ENCODE measurements around the gene RHOV.

Gene RHOV

DNA sequence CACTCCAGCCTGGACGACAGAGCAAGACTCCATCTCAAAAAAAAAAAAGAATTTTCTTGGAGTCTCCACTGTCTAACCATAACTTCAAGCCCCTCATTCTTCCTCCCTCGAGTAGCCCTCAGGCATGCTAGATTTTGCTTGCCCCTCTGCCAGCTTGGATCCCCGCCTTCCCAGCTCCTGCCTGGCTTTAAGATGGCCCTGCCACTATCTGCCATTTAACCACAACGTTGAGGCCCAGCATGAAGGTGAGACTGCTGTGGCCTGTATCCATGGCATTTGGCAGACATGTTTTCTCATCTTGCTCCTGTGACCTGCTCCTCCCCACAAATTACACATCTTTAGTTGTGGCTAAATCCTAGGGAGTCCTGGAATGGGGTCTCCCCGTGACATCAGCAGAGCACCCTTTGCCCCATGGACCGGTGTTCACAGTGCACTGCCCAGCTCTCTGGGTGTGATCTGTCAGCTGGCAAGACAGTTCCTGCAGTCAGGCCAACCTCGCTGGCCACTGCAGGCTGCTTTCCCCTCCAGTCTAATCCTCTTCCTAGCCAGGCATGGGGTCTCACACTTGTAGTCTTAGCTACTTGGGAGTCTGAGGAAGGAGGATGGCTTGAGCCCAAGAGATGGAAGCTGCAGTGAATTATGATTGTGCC, 30.6 kb upstream of the RHOV start:
- DNase-seq (ENCODE audit: low read depth): no peak

GRCh38 chr15:40902605-40903561, 28.8 kb upstream of the RHOV start:
- peak; percentile 85 for DNase-seq (ENCODE audit: low read depth)

DNA sequence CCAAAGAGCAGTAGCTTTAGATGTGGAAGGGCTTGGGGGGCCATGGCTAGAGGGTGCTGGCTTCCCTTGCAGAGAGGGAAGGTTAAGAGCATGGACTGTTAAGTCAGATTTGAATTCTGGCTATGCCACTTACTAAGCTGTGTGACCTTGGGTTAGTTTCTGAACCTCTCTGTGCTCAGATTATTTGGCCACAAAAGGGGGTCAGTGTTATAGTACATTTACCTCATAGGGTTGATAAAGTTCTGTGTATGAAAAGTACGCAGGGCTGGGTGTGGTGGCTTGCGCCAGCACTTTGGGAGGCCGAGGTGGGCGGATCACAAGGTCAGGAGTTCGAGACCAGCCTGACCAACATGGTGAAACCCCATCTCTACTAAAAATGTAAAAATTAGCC, 27.0 kb upstream of the RHOV start:
- DNase-seq (ENCODE audit: low read depth): no peak

DNA sequence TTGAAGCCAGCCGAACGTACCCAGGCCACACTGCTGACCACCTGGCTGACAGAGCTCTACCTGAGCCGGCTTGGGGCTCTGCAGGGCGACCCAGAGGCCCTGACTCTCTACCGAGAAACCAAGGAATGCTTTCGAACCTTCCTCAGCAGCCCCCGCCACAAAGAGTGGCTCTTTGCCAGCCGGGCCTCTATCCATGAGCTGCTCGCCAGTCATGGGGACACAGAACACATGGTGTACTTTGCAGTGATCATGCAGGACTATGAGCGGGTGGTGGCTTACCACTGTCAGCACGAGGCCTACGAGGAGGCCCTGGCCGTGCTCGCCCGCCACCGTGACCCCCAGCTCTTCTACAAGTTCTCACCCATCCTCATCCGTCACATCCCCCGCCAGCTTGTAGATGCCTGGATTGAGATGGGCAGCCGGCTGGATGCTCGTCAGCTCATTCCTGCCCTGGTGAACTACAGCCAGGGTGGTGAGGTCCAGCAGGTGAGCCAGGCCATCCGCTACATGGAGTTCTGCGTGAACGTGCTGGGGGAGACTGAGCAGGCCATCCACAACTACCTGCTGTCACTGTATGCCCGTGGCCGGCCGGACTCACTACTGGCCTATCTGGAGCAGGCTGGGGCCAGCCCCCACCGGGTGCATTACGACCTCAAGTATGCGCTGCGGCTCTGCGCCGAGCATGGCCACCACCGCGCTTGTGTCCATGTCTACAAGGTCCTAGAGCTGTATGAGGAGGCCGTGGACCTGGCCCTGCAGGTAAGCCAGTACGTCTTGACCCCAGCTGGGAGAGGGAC, 26.4 kb upstream of the RHOV start:
- no peak for DNase-seq (ENCODE audit: low read depth)

GRCh38 chr15:40899536-40900207, 25.6 kb upstream of the RHOV start:
- DNase-seq (ENCODE audit: low read depth): no peak

GRCh38 chr15:40894681-40895448, 20.8 kb upstream of the RHOV start:
- DNase-seq (ENCODE audit: low read depth): peak; percentile 72

DNA sequence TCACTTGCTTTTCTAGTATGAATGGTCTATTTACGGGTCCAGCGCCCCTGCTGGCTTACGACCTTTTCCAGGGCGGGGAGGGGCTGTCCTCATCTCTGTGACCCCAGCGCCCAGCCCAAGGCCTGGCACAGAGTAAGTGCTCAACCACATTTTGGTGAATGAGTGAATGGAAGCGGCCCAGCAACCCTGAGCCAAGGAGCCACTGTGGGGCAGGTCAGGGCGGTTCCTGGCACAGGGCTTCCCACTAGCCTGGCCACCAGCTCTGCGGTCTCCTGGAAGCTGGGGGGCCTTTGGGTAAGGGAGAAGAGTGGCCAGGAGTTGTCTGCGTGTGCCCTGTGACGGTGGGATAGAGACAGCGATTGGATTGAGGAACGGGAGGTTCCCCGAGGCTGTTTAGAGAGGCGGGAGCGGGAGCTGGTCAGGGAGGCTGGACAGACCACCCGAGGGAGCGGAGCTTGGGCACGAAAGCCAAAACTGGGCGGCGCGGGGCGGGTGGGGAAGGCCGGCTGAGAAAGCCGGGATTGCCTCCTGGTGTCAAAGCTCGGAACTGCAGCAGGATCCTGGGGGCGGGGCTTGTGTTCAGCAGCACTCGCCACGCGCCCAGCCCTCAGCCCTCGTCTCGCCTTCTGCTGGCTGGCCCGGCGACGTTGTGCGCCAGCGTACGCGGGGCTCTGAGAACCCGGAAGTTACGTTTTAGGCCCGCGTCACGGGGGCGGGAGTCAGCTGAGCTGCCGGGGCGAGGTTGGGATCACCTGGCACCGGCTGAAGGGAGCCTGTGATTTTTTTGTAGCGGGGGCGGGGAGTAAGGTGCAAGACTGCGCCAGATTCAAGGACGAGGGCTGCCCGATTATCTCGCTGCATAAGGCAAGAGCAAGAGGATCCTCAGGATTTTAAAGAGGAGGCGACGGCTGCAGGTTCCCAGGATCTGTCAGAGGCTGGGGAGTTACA, 20.0 kb upstream of the RHOV start, which contains the start of gene VPS18:
TSS of gene VPS18 (plus strand) at position 718 of the 948 bp plus-strand sequence. CDS start 319 bp downstream, outside the sequence.
- DNase-seq (ENCODE audit: low read depth): peak; percentile 94

DNA sequence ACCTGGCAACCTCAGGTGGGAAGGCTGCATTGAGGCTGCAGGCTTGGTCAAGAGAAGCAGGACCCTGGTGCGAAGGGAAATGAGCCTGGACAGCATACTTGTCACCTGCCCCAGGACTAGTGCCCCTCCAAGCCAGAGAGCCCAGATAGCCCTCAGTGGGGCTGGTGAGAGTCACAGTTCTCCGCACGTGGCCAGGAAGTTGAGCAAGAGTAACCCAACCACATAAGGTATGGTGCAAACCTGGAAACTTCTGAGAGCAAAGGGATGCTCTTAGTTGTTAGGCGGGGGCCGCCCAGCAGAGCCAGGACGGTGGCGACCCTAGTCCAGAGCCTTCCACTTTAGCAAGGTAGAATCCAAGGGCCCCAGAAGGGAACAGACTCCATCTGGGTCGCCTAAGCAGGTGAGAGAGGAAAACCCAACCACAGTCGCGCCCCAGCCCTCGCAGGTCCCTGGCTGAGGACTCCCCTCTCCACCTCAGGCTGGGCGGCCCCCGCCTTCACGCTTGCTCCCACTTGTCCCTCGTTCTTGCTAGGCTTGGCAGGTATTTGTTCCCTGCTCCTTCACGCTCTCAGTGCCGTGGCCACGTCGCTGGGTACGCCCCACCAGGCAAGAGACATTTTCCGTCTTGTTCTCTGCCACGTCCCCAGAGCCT, 19.1 kb upstream of the RHOV start:
- DNase-seq (ENCODE audit: low read depth): no peak

GRCh38 chr15:40892447-40893012, 18.5 kb upstream of the RHOV start:
- DNase-seq (ENCODE audit: low read depth): no peak

DNA sequence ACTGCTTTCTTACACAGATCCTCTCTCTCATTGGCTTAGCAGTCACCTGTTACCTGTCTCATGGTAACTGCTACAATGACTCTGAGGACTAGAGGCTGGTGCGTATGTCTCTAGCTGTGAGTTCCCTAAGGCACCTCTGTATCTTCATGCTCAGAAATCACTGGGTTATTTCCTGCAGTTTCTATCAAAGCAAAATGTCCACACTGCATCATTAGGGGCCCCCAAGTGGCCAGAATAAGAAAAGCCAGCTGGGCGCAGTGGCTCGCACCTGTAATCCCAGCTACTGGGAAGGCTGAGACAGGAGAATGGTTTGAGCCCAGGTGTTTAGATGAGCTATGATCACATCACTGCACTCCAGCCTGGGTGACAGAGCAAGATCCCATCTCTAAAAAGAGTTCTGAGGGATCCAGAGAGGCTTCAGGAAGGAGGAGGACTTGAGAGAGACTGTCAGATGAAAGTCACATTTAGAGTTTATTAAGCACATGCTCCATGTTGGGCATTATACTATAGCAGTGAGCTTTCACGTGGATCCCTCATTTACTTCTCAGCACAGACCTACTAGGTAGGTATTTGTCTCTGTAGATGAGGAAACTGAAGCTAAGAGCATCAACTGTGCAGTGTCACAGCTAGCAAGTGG, 17.9 kb upstream of the RHOV start:
- DNase-seq (ENCODE audit: low read depth): peak; percentile 43

DNA sequence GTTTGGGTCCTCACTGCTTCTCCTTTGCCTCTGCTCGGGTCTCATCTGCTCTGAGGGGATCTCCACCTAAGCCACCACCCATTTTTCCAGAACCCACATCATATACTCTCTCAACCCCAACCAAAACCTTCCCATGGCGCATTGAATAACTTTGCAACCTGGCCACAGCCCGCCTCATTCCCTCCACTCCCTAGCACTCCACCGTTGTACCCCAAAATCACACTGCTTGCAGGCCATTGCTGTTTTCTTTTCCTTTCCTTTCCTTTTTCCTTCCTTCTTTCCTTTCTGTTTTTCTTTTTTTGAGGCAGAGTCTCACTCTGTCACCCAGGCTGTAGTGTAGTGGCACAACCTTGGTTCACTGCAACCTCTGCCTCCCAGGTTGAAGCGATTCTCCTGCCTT, 17.1 kb upstream of the RHOV start:
- DNase-seq (ENCODE audit: low read depth): no peak

- no peak for DNase-seq (ENCODE audit: low read depth)
These were observed 15.1 kb upstream of the RHOV start for GRCh38 chr15:40889112-40889511.

DNA sequence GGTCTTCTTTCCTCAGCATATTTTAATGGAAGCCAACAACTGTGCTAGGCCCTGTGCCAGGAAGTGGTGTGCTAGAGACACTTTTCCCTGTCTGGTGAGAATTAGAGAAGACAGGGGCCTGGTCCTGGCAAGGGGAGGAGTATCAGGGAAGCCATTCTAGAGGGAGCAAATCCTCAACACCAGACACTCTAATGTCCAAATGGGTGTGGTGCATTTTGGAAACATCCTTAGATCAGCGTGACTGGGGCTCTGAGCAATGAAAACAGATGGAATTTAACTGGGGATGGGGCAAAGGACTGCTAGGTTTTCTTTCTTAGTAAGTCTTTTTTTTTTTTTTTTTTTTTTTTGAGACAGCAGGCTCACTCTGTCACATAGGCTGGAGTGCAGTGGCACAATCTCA, 12.6 kb upstream of the RHOV start:
- DNase-seq (ENCODE audit: low read depth): no peak

GRCh38 chr15:40881351-40881750, 7.3 kb upstream of the RHOV start:
- DNase-seq (ENCODE audit: low read depth): no peak

DNA sequence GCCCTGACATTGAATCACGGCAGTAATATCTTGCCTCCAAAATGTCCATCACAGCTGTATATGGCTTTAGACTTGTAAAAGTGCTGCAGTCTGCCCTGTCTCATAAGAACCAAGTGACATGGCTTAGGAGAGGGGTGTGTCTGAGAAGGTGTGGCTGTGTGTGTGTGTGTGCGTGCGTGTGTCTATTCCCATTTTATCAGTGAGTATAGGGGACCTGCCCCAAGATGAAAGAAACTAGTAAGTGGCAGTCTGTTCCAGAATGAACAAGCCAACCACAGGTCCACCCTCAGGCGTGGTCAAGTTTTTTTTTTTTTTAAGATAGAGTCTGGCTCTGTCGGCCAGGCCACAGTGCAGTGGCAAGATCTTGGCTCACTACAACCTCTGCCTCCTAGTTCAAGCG, 5.6 kb upstream of the RHOV start:
- DNase-seq (ENCODE audit: low read depth): no peak

DNA sequence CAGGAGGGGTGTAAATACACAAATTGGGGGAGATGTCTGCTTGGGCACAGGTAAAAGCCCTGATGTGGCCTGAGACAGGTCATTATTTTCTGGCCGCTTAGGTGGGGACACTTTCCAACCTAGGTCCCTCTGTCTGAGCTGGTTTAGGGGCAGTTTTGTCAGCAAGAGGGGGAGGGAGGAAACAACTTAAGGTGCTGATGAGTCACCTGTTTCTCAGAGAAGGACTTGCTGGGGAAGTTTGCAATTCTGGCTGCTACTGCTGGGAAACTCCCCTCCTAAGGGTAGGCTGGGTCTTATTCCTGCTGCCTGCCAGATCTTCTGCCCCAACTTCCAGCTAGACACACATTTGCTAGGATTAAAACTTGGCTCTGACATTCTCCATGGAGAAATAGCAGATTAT, 4.8 kb upstream of the RHOV start:
- peak; percentile 48 for DNase-seq (ENCODE audit: low read depth)

- peak; percentile 55 for DNase-seq (ENCODE audit: low read depth)
These were observed 3.7 kb upstream of the RHOV start for GRCh38 chr15:40877694-40878093.

DNA sequence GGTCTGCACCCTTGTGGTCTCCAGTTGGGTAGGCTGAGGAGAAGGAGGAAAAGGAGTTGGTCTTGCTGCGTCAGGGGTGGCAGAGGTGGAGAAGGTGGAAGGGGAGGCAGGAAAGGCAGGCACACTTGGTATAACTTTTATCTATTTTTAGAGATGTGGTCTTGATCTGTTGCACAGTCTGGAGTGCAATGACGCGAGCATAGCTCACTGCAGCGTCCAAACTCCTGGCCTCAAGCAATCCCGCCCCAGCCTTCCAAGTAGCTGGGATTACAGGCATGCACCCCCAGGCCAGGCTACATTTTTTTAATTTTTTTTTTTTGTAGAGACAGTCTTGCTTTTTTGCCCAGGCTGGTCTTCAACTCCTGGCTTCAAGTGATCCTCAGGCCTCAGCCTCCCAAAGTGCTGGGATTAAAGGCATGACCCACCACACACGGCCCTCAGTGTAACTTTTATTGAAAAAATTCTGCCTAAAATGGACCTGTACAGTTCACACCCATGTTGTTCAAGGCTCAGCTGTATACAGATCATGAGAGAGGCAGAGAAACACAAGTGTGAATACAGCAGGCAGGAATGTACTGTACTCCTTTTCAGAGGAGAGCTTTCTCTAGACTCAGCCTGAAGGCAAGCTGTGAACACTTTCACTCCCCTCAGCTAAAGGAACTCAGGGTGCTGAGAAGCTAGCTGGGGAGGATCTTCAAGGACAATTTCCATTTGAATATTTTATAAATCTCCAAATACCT, 2.1 kb upstream of the RHOV start:
- DNase-seq (ENCODE audit: low read depth): peak; percentile 41
